Measurements from ENCODE around the gene PITPNC1.

PITPNC1 gene

DNA sequence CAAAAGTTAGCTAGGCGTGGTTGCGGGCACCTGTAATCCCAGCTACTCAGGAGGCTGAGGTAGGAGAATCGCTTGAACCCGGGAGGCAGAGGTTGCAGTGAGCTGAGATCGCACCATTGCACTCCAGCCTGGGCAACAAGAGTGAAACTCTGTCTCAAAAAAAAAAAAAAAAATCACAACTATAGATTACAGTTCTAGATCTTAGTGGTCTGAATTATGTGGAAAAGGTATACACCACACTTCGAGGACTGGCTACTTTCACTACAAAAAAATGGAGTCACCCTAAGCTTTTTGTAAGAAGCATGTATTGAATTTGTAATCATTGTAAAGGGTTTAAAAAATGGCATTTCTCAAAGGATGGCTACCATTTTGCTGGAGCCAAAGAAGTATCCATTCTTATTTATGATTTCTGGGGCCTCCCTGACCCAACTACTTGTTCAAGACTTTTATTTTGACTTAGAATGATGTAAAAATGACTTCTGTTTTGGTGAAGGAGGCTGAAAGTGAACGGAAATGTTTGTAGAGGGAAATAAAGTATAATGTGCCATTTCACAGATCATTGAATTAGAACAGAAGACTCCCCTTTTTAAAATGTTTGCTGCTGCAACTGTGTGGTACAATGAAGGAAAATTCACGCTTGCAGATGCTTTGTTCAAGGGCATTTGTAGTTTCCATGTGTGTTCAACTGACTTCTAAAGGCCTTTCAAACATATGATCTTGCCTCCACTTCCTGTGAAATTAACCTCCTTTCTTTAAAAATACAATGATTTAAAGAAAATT, 303.6 kb downstream of the PITPNC1 start:
- TF ChIP-seq, protein P1, sequence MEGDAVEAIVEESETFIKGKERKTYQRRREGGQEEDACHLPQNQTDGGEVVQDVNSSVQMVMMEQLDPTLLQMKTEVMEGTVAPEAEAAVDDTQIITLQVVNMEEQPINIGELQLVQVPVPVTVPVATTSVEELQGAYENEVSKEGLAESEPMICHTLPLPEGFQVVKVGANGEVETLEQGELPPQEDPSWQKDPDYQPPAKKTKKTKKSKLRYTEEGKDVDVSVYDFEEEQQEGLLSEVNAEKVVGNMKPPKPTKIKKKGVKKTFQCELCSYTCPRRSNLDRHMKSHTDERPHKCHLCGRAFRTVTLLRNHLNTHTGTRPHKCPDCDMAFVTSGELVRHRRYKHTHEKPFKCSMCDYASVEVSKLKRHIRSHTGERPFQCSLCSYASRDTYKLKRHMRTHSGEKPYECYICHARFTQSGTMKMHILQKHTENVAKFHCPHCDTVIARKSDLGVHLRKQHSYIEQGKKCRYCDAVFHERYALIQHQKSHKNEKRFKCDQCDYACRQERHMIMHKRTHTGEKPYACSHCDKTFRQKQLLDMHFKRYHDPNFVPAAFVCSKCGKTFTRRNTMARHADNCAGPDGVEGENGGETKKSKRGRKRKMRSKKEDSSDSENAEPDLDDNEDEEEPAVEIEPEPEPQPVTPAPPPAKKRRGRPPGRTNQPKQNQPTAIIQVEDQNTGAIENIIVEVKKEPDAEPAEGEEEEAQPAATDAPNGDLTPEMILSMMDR (IDR thresholded peaks at IDR 0.05; ENCODE audit: insufficient read depth, low read depth, low read length, missing control alignments) = no peak
- no peak overlapping the region for H3K4me3 ChIP-seq (ENCODE audit: low read length)
- no peak for DNase-seq (ENCODE audit: low read depth)

DNA sequence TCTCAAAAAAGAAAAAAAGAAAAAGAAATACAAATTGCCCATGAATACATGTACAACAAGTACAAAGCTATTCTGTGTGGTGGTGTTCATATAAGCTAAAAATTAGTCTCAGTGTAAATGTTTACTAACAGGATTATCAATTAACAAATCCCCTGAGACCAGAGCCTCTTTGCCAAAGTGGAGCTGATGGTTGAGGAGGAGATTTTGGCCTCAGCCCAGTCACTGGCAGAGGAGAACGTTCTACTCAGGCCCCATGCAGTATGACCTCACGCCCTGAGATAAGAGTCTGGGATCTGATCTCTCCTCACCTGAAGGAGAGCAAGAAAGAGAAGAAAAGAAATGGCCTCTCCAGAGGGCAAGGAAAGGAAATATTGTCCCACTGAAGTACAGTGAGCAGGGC, 305.1 kb downstream of the PITPNC1 start:
- no peak overlapping the region for H3K4me3 ChIP-seq (ENCODE audit: low read length)
- no peak for DNase-seq (ENCODE audit: low read depth)
- TF ChIP-seq, protein P1 (IDR thresholded peaks at IDR 0.05; ENCODE audit: insufficient read depth, low read depth, low read length, missing control alignments) = no peak

DNA sequence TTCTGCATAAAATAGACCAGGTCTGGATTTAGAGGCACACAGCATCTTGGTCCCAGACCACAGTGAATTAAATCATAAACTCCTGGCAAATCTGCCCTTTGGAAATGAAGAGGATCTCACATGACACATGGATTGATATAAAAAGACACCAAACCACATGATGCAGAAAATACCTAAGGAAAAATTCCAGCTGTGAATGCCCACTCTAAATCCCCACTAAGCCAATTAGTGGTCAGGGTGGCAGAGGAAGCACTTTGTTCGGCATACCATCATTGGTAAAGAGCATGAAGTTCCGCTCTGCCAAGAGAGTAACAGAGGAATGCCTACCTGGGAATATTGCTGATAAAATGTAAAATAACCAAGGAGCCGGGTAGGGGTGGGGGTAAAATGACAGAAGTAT, 308.3 kb downstream of the PITPNC1 start:
- no peak for DNase-seq (ENCODE audit: low read depth)
- TF ChIP-seq, protein P1 (IDR thresholded peaks at IDR 0.05; ENCODE audit: insufficient read depth, low read depth, low read length, missing control alignments) = no peak

DNA sequence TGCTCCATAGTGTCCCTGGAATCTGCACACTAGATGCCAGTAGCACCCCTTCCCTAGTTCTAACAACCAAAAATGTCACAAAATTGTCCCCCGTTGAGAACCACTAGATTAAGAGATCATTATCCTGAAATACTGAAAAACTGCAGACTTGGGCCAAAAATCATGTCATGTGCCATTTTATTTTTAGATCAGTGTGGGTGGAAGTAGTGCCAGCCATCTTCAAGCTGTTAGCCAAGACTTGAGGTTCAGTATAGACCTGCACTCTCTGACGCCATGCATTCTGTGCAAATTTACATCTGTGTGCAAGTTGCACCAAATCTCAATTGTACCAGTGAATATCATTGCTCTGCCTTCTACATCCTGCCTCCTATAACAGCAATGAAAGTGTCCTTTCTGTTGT, 309.2 kb downstream of the PITPNC1 start:
- DNase-seq (ENCODE audit: low read depth) = no peak
- H3K4me3 ChIP-seq (ENCODE audit: low read length) = no peak overlapping the region
- TF ChIP-seq, protein P1 (IDR thresholded peaks at IDR 0.05; ENCODE audit: insufficient read depth, low read depth, low read length, missing control alignments) = no peak

More for the DNA sequence above, 308.3 kb downstream of the PITPNC1 start:
- no peak overlapping the region for H3K4me3 ChIP-seq (ENCODE audit: low read length)

DNA sequence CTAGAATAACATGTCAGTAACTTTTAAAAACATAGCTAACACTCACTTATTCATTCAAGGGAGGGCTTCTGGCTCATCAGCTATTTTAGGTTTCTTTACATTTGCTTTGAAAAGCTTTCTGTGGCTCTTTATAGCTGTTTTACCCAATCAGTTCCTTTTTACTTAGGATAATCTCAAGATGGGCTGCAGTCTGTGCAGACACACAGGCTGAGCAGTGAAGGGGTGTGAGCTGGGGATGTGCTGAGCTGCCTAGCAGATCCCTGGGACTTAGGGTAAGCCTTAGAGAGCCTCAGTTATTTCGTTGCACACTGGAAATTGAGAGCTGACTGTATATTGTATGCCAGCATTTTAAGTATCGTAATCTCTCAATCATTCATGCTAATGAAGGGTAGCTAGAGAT, 310.4 kb downstream of the PITPNC1 start:
- H3K4me3 ChIP-seq (ENCODE audit: low read length) = no peak overlapping the region
- DNase-seq (ENCODE audit: low read depth) = no peak
- TF ChIP-seq, protein P1 (IDR thresholded peaks at IDR 0.05; ENCODE audit: insufficient read depth, low read depth, low read length, missing control alignments) = no peak

DNA sequence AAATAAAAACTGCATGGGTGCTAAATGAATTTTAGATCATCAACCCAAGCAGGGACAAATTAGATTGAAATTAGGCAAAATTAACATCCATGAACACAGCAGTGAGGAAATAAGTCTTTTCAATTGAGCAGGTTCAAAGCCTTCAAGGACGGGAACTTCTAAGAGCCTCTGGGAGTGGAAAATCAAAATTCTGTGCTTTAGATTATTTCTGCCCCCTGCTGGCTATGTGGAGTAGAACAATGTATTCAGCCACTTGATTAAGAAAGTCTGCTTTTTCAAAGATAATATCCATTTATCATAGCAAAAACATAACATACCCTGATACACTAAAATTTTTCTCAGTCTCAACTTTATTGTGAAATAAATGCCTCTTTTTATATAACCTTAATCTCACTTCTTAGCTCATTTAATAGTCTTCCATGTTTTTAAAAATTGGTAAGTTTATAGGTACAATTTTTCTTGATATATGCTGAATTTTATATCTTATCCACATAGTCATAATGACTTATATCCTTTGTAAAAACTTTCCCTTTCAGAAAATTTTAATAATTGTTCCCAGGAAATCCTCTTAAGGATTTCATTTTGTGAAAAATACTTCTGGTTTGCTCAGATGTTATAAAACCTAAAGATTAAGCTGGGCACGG, 312.6 kb downstream of the PITPNC1 start:
- TF ChIP-seq, protein P1 (IDR thresholded peaks at IDR 0.05; ENCODE audit: insufficient read depth, low read depth, low read length, missing control alignments) = peak; percentile 73
- no peak overlapping the region for H3K4me3 ChIP-seq (ENCODE audit: low read length)
- peak; percentile 67 for DNase-seq (ENCODE audit: low read depth)
